NCI-H82 treated with DMSO at 0.1 percent for 48 hours (cell line): ENCODE measurements around the gene DCBLD2.
"Not testable (repeated sequence)": the region's sequence is repeated elsewhere in the genome, so short reads cannot be mapped to it uniquely, and the experiment has no call there.

Experiments
- DNase-seq: peaks from one replicate; lab custom pipeline; 2025; ENCODE audit not compliant: unreplicated experiment; lab: John Stamatoyannopoulos, UW

DCBLD2 gene

DNA sequence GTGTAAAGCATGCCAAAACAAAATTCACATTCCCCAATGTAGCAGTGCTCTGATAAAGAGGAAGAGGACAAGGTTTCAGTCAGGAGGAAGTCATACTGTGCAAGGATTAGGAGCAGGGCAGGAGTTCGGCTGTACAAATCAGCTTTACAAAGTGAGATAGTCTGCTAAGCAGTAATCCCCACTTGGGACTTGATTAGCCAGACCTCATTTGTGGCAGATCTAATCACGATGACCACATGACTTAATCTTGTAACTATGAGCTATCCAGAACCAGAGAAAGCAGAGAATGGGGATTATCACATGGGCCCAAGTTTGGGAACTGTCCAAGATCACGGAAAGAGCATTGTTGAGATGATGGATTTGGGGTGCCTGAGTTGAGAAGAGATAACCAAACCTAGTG, 7.8 kb downstream of the DCBLD2 start:
- peak; percentile 90 for DNase-seq

DNA sequence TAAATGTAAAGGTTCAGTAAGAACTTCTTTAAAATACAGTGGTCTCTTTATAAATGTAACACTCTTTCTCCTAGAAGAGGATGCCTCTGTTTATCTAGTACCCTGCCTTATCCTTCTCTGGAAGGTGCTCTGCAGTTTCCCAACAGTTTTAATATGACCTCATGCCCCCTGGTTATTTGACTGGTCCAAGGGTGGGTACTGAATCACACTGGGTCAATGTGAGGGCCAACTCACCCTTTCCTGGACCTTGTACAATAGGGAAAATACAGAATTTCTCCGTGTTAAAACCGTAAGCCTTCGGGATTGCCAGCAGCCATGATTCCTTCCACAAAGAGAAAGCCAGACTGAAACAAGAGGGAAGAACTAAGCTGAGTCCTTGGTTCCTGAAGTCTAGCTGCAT, 9.2 kb downstream of the DCBLD2 start:
- DNase-seq = no peak

DNA sequence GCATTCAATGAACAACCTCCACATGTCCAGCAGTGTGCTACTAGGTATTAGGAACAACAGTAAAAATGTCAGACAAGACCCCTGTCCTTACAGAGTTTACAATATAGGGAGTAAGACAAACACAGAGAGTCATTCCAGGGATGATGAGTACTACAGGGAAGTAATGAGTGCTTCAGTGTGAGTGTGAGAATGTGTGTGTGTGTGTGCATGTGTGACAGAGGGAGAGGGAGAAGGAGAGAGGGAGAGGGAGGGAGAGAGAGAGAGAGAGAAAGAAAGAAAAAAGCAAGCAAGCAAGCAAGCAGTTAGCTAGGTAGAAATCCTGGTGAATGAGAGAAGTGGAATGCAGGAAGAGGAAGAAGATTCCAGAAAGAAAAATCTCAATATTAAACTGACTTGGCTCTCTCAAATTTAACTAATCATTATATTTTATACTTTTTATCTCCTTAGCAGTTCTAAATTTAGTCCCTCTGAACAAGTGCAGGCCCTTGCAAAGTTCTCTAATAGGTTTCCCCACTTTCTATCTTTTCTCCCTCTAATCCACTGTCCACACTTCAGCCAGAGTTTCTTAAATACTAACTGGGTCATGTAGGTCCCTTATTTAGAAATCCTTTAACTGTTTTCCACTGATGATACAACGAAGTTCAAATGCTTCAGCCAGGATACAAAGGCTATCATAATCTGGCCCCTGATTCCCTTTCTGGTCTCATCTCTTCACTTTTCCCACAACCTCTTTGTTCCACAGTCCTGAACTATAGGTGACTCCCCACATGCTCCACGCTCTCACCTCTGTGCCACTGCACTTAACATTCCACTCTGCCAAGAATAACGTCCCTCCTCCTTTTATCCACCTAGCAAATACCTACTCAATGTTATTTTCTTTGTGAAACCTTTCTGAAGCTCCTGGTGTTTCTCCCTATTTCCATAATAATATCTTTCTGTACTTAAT, 10.3 kb downstream of the DCBLD2 start:
- no peak for DNase-seq

DNA sequence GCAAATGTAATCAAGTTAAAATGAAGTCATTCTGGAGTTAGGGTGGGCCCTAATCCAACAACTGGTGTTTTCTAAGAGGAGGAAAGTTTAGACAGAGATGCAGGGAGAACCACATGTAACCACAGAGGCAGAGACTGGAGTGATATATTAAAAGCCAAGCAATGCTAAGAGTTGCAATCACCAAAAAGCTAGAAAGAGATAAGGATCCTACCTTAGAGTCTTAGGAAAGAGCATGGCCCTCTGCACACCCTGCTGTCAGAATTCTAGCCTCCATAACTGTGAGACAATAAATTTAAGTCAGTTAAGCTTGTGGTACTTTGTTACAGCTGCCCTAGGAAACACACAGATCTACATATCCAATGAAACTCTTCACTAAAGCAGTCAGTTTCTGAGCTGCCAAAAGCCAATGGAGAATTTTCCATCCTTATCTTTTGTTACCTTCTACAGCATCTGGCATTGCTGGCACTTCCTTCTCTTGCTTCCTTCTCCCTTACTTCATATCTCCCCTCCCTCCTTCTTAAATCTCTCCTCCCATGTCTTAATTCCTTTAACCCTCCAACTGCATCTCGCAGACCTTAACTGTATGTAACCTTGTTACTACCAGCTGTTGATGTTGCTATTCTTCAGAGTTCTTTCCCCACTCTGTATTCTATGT, 11.2 kb downstream of the DCBLD2 start:
- no peak for DNase-seq

DNA sequence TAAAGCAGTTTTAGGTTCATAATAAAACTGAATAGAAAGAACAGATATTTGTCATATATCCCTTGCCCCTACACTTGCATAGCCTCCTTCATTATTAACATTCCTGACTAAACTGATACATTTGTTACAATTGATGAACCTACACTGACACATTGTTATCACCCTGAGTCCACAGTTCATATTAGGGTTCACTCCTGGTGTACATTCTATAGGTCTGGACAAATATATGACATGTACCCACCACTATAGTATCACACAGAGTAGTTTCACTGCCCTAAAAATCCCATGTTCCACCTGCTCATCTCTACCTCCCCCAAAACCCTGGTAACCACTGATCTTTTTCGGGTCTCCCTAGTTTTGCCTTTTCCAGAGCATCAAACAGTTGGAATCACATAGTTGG, 13.8 kb downstream of the DCBLD2 start:
- no peak for DNase-seq

DNA sequence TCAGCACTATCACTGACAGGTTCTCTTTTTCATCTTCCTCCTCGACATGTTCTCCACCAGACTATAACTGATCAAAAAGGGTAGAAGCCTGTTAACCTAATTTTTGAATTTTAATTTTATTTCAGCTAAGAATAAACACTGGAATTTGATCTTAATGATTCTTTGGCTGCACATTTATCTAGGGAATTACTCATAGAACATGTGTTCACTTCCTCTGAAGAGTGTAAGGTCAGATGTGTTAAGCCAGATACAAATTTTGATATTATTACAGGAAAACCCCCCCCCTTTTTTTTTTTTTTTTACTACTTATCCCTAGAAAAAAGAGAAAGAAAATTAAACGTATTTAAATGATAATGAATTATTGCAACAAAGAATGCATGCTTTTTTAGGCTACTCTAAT, 15.0 kb downstream of the DCBLD2 start:
- DNase-seq = no peak

DNA sequence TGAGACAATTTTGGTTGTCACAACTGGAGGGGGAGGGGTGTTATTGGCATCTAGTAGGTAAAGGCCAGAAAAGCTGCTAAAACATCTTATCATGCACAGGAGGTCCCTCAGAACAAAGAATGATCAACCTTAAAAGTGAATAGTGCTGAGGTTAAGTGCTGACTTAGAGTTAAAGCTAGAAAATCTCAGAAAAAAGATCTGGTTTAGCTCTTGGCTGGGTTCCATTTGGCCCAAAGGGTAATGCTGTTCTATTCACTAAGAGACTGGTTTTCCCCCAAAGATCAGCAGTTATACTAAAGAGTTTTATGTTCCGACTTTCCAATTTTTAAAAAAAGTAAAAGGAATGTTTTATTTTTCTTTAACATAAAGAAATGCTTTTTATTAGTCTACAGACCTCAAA, 15.6 kb downstream of the DCBLD2 start:
- DNase-seq = no peak

DNA sequence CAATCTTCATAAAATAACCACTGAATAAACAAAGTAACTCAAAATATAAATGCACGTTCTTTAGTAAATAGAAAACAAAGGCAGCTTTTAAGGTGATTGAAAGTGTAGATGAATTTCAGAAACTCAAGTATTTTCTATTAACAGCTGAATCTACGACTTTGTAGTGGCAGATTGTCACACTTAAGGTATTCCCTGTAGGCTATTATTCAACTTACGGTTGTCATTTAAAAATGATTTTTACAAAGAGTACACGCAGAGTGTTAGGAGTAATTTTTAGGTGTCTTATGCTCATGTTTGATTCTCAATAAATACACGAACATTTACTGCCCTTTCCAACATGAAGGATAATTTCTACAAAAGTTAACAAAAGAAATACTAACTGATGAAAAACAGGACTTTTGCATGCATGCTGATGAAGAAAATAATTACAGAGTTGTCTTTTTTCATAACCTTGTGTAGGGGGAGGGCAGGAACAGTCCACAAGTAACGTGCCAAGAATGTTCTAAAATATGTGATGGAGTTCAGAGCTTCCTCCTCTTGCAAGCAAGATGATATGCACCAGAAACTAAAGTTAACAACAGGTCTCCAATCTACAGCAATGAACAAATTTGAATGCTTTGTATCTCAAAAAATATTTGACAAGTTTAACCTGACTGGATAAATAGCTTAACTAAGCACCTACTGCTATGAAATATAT, 16.7 kb downstream of the DCBLD2 start:
- no peak for DNase-seq

DNA sequence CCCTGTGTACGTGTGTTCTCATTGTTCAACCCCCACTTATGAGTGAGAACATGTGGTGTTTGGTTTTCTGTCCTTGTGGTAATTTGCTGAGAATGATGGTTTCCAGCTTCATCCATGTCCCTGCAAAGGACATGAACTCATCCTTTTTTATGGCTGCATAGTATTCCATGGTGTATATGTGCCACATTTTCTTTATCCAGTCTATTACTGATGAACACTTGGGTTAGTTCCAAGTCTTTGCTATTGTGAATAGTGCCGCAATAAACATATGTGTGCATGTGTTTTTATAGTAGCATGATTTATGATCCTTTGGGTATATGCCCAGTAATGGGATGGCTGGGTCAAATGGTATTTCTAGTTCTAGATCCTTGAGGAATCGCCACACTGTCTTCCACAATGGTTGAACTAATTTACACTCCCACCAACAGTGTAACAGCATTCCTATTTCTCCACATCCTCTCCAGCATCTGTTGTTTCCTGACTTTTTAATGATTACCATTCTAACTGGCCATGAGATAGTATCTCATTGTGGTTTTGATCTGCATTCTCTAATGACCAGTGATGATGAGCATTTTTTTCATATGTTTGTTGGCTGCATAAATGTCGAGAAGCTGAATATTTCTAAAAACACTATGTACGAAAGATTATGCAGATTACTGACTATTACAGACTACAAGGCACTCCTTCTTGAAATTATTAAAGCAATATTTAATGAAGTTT, 18.7 kb downstream of the DCBLD2 start:
- not testable (repeated sequence) for DNase-seq

DNA sequence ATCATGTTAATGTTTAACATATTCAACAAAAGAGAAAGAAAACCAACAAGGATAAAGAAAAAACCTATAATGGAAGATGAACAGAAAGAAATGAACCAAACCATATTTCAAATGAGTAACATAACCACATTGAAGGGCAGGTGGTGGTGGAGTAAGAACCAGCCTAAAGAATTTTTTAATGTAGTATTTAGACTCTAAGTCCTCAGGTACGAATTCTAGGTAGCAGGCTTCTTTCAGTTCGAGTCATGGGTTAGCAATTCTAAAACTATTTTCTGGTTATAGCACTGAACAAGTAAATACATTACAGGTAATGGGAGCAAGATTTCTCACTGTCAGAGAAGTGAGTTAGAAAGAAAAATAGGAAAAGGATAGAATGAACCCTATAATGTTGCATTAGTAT, 24.4 kb downstream of the DCBLD2 start:
- no peak for DNase-seq

DNA sequence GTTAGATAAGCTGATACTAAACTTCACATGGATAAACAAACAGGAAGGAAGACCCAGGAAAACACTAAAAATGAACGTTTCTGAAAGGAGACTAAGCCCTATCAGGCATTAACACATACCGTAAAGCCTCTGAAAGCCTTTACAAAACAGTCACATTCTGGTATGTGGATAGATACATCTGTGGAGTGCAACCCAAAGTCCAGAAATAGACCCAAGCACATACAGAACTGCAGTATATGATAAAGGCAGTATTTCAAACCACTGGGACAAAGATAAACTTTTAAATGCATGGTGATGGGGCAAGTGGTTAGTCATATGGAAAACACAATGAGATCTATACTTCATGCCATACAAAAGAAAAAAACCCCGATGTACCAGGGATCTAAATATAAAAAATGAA, 26.0 kb downstream of the DCBLD2 start:
- DNase-seq = no peak

DNA sequence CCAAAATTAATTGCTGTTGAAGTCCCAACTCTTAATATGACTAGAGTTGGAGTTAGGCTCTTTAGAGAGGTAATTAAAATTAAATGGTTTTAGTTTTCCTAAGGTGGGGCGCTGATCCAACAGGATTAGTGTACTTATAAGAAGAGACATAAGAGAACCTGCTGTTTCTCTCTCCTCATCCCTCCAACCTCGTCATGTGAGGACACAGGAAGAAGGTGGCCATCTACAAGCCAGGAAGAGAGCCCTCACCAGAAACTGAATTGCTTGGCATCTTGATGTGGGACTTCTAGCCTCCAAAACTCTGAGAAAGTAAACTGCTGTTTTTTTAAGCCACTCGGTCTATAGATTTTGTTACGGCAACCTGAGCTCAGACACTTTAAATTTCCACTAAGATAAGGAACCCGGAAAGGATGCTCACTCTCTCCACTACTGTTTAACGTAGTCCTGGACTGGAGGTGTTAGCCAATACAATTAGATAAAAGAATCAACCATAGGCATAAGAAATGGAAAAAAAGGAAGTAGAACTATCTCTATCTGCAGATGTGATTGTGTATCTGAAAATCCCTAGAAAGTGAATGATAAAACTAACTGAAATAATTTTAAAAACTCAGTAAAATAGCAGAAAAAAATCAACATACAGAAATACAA, 26.8 kb downstream of the DCBLD2 start:
- peak; percentile 19 for DNase-seq

DNA sequence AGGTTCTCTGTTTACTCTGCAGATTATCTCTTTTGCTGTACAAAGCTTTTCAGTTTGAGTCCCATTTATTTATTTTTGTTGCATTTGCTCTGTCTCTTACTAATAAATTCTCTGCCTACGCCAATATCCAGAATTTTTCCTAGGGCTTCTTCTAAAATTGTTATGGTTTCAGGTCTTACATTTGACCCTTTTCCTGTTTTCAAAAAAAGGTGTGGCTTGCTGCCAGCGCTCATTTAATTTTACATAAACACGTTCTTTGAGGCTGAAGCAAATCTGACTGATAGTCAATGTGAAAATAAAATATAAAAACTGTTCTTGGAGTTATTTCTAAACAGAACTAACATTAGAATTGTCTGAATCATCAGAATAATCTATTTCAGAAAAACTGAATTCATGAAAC, 32.1 kb downstream of the DCBLD2 start:
- no peak for DNase-seq

DNA sequence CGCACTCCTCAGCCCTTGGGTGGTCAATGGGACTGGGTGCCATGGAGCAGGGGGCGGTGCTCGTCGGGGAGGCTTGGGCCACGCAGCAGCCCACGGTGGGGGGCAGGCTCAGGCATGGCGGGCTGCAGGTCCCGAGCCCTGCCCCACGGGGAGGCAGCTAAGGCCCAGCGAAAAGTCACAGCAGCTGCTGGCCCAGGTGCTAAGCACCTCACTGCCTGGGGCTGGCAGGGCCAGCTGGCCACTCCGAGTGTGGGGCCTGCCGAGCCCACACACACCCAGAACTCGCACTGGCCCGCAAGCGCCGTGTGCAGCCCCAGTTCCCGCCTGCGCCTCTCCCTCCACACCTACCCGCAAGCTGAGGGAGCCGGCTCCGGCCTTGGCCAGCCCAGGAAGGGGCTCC, 43.5 kb downstream of the DCBLD2 start:
- DNase-seq = not testable (repeated sequence)

DNA sequence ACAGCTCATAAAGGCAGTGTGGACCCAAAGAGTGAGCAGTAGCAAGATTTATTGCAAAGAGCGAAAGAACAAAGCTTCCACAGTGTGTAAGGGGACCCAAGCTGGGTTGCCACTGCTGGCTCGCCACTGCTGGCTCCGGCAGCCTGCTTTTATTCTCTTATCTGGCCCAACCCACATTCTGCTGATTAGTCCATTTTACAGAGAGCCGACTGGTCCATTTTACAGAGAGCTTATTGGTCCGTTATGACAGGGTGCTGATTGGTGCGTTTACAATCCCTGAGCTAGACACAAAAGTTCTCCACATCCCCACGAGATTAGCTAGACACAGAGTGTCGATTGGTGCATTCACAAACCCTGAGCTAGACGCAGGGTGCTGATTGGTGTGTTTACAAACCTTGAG, 44.2 kb downstream of the DCBLD2 start:
- DNase-seq = not testable (repeated sequence)

DNA sequence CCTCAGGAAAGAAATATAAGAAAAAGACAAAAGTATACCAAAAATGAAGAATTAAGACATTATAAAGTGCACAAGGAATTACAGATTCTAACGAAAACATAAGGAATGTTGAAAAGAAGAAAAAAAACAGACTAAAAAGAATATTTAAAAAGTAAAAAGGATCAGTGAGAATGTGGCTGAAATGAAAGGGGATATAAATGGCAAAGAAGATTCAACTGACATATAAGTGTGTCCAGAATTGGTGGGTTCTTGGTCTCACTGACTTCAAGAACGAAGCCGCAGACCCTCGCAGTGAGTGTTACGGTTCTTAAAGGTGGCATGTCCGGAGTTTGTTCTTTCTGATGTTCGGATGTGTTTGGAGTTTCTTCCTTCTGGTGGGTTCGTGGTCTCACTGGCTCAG, 44.8 kb downstream of the DCBLD2 start:
- DNase-seq = no peak

DNA sequence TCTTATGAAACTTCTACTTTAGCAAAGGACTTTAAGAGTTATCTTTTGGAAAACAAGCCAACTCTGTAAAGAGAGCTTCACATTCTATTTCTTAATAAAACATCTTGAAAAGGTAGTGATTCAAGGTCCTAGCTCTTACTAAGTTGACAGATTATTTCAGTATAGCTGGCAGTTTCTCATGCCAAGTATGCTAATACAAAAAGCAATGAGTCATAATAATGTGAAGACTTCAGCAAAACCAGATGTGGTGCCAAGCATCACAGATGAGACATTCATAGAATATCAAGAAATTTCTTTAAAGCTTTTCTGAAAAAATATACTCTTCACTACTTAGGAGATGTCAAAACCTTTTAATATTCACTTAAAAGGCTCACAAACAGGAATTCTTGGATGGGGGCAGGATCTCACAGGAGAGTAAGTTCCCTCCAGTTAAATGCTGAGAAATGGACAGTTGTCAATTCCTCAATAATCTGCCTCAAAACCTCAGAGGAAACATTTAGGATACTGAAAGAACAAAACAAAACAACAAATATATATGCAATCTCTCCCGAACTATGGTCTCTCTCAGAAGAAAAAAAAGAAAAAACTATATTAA, 45.6 kb downstream of the DCBLD2 start:
- DNase-seq = no peak

DNA sequence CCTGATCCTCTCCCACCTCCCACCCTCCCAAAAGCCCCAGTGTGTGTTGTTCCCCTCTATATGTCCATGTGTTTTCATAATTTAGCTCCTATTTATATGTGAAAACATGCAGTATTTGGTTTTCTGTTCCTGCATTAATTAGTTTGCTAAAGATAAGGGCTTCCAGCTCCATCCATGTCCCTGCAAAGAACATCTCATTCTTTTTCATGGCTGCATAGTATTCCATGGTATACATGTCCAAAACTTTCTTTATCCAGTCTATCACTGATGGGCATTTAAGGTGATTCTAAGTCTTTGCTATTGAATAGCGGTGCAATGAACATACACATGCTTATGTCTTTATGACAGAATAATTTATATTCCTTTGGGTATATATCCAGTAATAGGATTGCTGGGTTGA, 53.4 kb downstream of the DCBLD2 start:
- no peak for DNase-seq

DNA sequence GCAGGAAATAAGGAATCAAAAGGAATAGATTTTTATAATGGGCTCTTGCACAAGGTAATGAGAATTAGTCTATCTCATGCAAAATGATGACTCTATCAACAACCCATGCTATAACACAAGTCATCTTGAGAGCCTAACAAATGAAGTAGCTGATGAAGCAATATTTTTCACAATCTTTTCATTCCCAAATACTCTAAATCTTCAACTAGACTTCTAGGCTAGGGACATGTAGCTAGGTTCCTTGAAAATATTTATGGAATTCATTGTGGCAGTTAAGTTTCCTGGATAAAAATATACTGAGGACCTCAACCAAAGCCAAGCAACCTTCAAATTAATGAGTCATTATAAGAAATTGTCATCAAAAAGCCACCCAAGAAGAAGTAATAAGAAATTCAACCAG, 55.4 kb downstream of the DCBLD2 start:
- DNase-seq = no peak

DNA sequence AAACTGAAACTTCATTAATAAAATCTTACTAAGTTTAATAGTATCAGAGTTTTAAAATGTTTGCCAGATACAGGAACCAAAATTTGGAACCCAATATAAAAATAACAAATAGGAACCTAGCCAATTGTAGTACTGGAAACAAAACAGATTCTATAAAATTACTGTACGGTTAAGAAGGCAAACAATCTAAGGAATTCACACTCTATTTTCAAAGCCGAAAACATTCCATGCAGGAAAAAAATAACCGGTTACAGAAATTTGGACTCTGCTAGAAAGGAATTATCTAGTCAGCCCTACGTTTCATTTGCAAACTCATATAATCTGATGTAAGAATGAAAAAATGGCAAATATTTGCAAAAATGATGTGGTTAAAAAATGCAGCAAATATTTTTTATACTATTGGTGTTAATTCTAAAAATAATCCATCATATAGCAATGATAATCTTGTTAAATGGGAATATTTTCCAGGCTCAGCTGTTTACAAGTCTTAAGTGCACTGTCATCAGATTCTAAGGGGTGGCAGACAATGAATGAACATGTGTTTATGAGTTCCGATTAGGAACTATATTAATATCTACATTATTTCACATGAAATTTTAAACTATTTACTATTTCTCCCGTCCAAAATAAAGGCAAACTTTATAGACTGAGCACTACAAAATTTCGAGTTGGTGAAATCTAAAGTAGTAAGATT, 58.1 kb downstream of the DCBLD2 start:
- no peak for DNase-seq
